Measurements from ENCODE around the gene NMT2. TPM values are rescaled to one million over a fixed set of nuclear protein-coding genes. Genes with fewer than 3 reads are reported as not detected.
"Not testable (repeated sequence)": the region's sequence is repeated elsewhere in the genome, so short reads cannot be mapped to it uniquely, and the experiment has no call there.

The NMT2 gene
- 10 to 100 TPM; 14.0 to 20.9 (median 17.6) TPM for polyA plus RNA-seq (ENCODE audit: insufficient read length in 10 of 10)
- long read RNA-seq, donor 1, result 0 reads
- long read RNA-seq, donor 2, result 0 reads
- long read RNA-seq, donor 3, result 0 reads
- long read RNA-seq, donor 4, partial matches to known transcripts, result 0 of 1 reads
- long read RNA-seq, donor 4, other reads (novel, unspliced or antisense), result 0 of 1 reads
- long read RNA-seq, donor 5, result 0 reads
- long read RNA-seq, donor 6, partial matches to known transcripts, result 0 of 1 reads
- long read RNA-seq, donor 6, other reads (novel, unspliced or antisense), result 0 of 1 reads
- long read RNA-seq, donor 7, result 0 reads
- long read RNA-seq, donor 8, partial matches to known transcripts, result 0 of 2 reads
- long read RNA-seq, donor 8, other reads (novel, unspliced or antisense), result 0 of 2 reads
- long read RNA-seq, donor 9, result 0 reads

DNA sequence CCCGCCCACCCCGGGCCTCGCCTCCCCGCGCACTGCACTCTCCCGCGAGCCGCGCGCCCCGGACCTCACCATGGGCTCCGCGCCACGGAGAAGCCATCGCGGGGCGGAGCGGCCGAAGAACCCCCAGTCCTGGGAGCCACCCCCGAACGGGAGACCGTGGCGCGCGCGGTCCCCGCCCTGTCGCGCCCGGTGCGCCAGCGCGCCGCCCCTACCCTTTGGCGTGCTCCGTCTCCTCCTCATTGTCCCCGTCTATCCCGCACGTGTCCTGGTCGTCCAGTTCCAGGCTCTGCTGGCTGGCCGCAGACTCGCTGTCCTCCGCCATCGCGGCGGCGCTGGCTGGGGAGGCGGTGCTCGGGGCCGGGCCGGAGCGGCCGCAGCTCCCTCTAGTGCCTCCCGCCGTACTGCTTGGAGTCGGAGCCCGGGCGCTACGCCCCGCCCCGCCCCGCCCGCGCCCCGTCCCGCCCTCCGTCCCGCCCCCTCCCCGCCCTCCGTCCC lies at the start of gene NMT2:
Gene NMT2 (minus strand): TSS at position 403 of the 495 bp plus-strand sequence. CDS start 81 bp downstream, at position 322.
- DNase-seq, result peak in 2 of 3 donors; percentile 89 to 97

DNA sequence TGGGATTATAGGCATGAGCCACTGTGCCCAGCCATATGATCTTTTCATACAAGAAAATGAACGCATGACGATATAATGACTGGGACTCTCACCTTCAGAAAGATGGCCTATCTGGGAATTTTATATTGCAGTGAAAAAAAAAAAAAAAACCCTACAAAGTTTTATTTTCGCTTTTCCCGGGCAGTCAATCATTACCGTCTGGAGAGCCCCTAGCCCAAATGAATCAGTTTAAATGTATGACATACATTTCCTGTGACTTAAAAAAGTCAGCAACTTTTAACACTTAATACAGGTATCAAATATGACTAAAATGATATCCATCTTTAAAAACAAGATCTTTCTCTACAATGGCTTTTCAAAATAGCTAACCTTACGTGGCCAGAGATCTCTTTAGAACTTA lies 48.2 kb upstream of the NMT2 start:
- no peak for DNase-seq

DNA sequence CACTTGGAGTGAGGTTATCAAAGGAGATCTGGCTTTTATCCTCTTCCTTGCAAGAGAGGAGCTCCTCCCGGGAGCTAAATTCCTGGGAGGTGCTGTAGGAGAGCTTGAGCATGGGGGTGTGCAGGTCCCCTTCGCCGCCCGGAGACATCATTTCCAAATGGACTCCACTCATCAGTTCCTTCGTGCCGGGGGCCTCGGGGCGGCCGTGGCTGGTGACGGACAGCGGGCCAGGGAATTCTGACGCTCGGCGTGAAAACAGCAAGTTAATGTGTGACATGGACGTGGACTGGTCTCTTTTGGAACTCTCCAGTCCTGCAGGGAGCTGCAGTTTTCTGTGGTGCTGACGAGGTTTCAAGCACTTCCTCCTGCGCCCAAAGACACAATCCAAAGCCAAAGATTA lies 45.7 kb upstream of the NMT2 start:
- DNase-seq, result no peak

DNA sequence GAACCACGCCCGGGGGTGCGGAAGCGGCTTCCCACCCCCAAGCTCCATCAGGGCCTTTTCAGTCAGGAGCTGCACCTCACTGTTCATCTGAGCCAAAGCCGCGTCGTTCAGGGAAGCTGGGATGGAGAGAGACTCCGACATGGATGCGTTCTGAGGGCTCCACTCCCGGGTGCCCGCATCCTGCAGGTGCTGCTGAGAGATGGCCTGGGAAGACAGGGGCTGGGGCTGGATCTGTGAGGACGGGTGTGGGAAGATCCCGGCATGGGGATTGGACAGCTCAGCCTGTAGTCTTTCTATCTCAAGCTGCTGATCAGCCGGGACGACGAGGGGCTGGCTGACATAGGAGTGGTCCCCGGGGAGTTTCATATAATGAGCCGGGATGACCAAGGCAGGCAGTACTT lies 45.0 kb upstream of the NMT2 start:
- DNase-seq, result no peak

DNA sequence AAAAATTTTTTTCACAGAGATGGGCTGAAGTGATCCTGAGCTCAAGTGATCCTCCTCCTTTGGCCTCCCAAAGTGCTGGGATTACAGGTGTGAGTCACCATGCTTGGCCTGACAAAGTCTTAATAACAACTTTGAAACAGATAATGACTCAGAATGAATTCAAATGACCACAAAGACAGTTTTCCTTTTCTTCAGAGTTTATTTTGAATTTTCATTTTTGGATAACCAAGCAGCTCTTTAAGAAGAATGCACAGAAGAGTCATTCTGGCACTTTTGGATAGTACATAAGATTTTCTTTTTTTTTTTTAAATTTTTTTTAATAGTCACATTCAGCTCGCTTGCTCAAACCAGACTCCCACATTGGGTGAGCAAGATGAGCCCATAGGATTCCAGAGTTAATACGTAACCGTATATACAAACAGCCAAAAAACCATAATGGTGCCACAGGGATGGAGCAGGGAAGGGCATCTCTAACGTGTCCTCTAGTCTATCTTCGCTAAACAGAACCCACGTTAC lies 43.0 kb upstream of the NMT2 start:
- DNase-seq, result peak in 1 of 3 donors; percentile 64

DNA sequence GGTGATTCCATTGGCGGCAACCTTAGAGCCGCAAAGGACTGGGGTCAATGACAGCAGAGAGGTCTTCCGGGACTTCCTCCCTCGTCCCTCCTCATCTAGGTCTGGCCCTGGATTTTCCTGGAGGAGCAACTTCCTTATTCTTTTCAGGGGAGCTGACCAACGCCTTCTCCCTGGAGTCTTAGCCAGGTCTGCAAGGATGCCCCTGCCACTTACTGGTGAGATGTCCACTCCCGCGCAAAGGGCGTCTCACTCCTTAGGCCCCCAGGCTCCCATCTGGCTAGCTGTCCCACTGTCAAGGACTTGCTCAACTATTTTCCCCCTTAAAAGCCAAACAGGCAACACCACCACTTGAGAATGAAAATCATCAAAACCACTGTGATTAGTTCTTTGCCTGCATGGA lies 42.0 kb upstream of the NMT2 start:
- no peak for DNase-seq

DNA sequence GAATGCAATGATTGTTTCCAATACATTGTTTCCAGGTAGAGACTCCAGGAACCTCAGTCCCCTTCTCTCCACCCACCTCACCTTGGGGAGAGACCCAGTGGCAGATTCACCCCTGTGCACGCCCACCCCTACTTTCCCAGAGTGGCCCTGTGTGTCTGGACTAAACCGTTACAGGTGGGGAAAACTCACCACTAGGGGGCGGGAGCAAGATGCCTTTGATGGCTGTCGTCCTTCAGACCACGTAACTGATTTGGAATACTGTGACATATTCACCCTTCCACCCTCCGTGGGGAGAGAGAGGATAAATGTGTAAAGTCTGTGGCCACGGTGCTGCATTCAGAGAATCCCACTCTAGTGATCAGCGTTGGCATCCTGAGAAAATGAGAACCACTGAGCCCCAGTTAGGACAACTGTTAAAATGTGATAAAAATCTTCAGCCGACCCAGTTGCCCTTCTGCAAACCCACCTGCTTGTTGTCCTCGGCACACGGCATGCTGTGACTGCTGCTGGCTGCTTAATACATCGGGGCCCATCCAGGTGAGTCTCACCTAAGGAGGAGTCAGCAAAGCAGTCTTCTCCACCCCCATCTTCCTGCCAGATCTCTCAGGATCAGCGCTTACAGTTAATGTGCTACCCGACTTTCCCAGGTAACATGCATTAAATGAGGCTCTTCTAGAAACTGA lies 41.5 kb upstream of the NMT2 start:
- DNase-seq, result peak; percentile 66 to 82 (median 75)

DNA sequence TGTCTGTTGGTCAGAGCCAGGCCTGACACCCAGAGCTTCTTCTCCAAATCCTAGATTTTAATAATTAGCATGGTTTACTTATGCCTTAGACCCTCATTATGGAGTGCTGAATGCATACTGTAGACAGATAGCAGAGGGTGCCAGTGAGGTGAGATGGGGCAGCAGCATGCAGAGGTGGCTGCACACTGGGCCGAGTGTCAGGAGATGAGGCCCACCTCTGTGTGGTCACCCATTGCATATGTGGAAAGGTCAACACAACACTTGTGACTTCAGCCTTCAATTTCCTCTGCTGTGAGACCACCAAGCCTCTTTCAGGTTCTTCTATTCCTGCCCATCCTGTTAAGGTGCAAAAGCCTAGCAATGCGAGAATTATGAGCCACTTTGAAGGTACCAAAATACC lies 39.7 kb upstream of the NMT2 start:
- no peak for DNase-seq

DNA sequence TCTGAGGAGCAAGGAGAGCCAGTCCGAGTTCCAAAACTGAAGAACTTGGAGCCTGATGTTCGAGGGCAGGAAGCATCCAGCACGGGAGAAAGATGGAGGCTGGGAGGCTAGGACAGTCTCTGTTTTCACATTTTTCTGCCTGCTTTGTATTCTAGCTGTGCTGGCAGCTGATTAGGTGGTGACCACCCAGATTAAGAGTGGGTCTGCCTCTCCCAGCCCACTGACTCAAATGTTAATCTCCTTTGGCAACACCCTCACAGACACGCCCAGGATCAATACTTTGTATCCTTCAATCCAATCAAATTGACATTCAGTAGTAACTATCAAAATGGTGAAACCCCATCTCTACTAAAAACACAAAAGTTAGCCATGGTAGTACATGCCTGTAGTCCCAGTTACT lies 38.9 kb upstream of the NMT2 start:
- not testable (repeated sequence) for DNase-seq

DNA sequence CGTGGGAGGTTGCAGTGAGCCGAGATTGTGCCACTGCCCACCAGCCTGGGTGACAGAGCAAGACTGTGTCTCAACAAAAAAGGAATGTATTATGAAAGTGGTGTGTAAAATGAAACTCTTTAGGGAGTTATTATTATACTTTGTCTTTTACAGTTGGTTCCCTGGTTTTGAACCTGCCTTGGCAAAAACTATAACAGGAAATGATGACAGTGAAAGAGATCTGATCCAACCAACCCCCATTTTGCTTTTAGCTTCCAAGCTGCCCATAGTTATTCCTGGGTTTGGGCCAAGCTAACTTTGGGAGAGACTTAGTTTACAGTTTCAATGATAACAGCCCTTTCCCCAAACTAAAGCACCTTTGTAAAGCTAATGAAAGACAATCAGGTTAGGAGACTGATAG lies 34.1 kb upstream of the NMT2 start:
- DNase-seq, result no peak

DNA sequence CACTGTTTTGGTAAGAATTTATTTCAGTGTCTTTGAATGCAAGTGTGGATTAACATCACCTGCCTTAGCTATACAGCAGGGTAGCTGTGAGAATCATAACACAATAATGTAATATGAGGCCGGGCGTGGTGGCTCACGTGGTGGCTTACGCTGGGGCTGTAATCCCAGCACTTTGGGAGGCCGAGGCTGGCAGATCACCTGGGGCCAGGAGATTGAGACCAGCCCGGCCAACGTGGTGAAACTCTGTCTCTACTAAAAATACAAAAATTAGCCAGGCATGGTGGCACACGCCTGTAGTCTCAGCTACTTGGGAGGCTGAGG lies 33.8 kb upstream of the NMT2 start:
- DNase-seq, result not testable (repeated sequence)

DNA sequence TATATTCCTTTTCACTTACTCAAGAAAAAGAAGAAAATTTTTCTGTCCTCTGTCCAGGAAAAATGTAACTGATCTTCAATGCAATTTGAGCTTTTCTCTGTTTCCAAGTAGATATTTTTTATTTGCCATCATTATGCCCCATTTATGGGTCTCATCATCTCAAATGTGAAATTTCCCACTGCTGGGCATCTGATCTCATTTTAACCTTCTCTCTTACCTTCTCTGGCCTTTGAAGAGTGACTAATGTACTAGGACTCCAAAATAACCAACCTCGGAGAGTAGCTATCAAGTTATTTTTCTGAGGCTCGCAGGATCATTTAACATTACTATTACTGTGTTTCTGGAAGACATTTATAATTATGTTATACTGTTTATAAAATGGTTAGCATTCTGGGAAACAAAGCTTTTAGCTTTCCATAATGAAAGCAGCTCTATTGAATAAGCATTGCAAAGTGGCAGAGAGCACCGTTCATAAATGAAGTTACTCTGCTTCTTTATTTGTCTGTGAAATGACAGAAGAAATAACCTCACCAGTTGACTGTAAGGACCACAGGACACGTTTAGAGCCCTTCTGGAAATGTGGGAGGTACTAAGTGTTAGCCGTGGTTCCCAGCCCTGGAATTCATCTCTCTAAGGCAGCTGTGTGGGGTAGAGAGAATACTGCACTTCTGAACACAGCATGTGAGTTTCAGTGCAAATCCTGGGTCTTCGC lies 33.3 kb upstream of the NMT2 start:
- DNase-seq, result no peak

DNA sequence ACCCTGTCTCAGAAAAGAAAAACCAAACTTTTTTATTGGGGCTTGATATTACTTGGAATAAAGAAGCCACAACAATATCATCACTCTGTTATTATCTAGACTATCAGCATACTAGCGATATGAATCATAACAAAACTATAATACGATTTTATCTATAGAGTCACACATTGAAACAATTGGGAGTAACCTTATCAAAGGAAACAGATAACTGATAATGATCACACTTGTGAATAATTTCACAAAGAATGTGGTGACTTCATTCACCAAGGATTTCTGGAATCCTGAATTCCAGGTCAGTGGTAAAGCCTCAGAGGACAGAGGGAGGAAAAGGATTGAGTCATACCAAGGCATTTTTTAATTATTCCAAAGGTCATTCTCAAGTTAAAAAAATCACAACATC lies 32.1 kb upstream of the NMT2 start:
- DNase-seq, result peak in 1 of 3 donors; percentile 87

DNA sequence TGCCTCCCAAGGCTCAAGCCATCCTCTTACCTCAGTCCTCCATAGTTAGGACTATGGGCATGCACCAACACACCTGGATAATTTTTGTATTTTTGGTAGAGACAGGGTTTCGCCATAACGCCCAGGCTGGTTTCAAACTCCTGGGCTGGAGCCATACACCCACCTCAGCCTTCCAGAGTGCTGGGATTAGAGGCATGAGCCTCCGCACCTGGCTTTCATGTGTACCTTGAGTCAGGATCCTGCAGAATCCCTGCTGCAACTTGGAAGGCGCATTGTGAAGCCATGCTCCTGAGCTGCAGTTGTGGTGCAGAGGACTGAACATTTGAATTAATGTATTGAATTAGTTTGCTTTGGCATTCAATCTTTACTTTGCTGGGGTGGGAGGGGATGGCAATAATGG lies 29.4 kb upstream of the NMT2 start:
- no peak for DNase-seq

DNA sequence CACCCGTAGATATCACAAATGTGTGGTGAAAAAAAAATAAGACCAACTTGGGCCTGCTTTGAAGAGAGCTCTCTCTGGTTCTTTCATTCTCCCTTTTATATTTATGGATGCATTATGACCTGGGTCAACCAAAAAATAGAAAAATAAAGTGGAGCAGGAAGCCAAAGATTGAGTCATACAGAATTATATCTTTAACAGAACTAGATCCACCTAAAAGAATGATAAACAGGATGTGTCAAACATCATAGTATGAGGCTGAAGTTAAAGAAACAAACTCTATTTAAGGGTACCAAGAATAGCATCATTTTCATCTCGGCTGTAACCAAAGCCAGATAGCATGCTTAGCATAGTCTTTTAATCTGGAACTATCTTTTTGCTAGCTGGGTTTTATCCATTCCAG lies 28.8 kb upstream of the NMT2 start:
- DNase-seq, result peak in 1 of 3 donors; percentile 21

DNA sequence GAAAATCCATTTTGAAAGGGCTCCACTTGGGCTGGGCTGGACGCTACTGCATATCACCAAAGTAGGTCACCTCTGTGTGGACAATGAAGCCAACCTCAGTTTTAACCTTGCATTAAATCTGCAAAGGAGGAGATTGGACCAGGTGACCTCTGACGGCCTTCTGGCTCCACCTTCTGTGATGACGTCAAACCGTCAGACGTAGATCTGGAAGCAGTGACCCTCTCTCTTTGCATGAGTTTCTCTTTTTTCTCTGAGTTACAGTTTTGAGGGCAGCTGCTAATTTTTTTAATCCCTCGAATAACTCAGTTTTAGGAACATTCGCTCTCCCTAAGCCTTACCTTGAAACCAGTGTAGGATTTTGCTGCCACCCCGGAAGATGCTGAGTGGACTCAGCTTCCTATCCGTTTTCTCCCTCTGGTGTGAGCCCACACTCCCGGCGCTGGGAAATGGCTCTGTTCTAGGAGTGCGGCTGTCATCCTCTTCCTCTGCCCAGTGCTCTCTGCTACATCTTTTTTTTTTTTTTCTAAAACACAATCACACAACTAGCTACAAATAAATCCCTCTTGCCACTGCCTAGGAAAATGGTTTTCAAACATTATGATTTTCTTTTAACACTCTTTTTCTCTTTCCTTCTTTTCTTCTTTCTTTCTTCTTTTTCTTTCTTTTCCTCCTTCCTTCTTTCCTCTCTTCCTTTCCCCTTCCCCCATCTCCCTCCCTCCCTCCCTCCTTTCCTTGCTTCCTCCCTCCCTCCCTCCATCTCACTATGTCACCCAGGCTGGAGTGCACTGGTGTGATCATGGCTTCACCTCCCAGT lies 27.7 kb upstream of the NMT2 start:
- DNase-seq, result peak in 1 of 3 donors; percentile 33

DNA sequence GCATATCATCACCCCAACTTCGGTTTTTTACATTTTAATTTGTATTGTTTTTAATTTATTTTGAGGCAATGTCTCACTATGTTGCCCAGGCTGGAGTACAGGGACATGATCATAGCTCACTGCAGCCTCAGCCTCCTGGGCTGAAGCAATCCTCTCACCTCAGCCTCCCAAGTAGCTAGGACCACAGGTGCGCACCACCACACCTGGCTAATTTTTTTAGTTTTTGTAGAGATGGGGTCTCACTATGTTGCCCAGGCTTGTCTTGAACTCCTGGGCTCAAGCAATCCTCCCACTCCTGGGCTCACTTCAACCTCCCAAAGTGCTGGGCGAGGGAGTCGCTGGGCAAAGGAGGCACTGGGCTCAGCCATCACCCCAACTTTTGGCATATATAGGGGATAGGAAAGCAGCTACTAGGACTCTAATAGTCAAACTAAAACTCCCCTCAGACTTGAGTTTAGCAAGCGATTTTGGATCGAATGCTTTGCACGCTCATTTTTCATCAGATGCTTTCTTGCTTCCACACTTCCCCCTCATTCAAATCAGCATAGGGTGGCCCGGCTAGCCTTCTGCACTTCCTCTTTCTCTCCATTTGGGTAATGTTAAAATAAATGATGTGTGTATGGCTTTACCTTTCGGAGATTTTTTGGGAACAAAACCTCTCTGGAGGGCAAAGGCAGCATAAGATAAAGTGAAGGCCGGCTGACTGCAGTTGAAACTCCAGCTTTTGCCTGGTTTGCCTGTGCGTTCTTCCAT lies 20.8 kb upstream of the NMT2 start:
- DNase-seq, result no peak

DNA sequence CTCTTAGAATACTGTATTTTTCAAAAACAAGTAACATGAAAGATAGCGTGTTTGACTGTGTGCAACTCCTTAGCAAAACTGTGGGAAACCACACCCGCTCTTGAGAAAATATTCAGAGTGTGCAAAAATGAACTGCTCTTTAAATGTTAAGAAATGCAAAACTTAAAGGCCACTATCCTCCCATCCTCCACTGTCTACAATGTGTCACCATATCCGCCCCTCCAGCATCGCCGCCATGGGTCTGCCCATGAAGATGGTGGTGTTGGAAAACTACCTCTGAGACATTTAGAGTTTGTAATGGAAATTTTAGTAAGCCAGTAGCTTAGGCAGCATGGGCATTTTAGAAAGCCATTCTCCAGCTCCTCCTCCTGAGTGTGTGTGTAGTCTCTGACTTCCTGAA lies 20.1 kb upstream of the NMT2 start:
- no peak for DNase-seq

DNA sequence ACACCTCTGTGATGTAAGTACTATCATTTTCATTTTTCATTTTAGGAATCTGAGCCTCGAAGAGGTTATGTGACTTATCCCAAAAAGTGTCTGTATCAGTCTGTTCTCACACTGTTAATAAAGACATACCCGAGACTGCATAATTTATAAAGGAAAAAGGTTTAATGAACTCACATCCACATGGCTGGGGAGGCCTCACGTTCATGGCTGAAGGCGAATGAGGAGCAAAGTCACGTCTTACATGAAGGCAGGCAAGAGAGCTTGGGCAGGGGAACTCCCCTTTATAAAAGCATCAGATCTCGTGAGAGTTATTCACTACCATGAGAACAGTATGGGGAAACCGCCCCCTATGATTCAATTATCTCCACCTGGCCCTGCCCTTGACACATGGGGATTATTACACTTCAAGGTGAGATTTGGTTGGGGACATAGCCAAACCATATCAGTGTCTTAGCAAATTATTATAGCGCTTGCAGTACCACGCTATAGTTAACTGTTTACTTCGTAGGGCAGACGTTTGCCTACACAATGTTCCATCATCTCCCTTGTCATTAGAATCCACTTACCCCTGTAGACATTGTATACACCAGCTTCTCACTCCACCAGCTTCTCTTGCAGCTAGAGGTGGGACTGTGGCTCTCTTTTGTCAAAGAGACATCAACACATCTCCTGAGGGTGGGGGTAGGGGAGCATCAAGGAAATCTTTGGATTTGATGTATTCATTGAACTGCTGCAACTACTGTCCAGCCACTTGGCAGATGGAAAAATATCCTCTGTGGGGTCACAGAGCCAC lies 15.4 kb upstream of the NMT2 start:
- no peak for DNase-seq
